ENCODE data around the gene CHMP4A.
"Not testable (repeated sequence)": the region's sequence is repeated elsewhere in the genome, so short reads cannot be mapped to it uniquely, and the experiment has no call there.

The CHMP4A gene

GRCh38 chr14:24224618-24225071 lies 11.4 kb upstream of the CHMP4A start:
- DNase-seq (ENCODE audit: low read depth) = no peak

DNA sequence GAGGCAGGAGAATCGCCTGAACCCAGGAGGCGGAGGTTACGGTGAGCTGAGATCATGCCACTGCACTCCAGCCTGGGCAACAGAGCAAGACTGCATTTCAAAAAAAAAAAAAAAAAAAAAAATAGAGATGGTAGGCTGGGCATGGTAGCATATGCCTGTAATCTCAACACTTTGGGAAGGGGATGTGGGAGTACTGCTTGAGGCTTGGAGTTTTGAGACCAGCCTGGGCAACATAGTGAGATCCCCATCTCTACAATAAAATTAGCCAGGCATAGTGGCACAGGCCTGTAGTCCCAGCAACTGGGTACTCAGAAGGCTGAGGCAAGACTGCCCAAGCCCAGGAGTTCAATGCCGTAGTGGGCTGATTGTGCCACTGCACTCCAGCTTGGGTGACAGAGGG lies 9.7 kb upstream of the CHMP4A start:
- DNase-seq (ENCODE audit: low read depth) = not testable (repeated sequence)

DNA sequence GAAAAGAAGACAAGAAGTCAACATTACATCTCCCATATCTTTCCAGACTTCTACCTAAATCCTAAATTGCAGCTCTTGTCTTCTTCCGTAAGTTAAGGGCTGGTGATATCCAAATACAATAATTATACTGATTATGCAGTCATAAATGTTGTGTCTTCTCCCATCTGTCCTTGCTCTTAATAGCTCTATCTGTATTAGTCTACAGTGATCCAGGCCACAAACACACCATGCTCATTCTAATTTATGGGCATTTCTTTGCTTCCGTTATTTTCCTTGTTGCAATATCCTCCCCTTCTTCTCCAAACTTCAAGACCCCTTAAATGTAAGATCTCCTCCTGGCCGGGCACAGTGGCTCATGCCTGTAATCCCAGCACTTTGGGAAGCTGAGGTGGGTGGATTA lies 6.2 kb upstream of the CHMP4A start:
- DNase-seq (ENCODE audit: low read depth) = no peak

- DNase-seq (ENCODE audit: low read depth) = no peak
These were observed 5.8 kb upstream of the CHMP4A start for GRCh38 chr14:24219080-24219479.

- not testable (repeated sequence) for DNase-seq (ENCODE audit: low read depth)
These were observed 3.6 kb upstream of the CHMP4A start for GRCh38 chr14:24216876-24217275.

DNA sequence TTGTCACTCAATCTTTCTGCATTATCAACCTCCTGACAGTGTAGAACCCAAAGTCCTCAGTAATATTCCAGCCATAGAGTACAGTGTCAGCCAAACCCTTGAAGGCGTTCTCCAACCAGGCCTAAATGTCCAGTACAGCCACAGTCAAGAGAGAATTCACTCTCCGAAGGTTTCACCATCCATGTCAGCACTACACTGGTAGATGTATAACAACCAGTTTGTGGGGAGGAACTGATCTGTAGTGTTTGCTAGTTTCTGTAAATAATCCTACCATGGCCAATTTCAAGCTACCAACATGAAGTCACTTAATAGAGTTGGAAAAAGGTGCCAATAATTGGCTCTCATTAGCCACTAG lies 3.0 kb upstream of the CHMP4A start:
- no peak for DNase-seq (ENCODE audit: low read depth)

GRCh38 chr14:24215495-24216344 lies 2.4 kb upstream of the CHMP4A start, which contains the start of gene MDP1:
Gene MDP1, minus strand, starts transcription at chr14:24216066. Its CDS starts 111 bp downstream, at chr14:24215955.
- peak; percentile 84 for DNase-seq (ENCODE audit: low read depth)

DNA sequence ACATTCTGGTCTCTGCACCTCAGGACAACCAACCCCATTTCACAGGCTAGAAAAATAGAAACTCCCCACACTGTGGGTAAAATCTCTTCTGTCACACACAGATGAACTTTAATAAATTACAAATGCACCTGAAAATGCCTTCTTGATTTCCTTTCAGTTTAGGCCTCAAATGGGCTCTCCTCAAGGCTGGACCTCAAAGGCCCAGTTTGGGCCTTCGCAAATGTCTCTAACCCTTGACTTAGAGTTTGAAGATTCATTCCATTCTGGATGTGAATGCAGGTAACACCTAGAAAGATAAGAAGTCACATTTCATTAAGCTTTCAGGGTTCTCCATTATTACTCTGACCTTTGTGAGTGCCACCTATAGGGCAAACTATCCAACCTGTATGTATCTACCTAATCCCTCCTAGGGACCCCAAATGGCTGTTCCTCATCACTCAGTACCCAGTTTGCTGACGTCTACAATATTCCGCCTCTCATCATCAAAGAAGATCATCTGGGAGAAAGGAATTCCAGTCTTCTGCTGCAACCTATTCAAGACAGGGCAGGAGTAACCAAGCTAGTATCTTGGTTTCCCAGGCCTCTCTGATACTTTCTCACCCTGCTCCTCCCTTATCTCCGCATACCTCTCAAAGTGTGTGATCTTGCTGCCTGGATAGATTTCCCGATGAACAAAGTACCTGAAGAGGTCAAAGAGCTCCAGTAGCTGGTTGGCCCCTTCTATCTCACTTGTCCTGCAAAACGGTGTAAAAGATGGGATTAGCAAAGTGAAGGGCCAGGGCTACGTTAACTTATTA lies 776 bp upstream of the CHMP4A start:
- DNase-seq (ENCODE audit: low read depth) = no peak

- DNase-seq (ENCODE audit: low read depth) = no peak
These were observed 2.0 kb downstream of the CHMP4A start for GRCh38 chr14:24211311-24211710.

DNA sequence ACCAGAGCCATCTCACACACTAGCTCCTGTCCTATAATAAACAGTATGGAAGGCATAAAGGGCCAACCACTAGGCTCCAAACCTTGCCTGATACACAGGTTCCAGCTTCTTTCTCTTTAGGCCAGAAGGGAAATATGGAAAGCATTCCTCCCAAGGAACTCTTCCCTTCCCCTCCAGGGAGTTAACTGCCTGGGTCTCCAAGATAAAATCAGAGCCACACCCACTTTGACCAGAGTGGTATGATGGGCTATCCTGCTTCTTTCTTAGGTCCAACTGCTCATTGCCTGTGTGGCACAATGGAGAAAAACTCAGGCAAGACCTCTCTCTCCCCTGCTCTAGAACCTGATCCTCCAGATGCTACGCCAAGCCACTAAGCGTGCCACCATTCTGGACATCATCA lies 5.7 kb downstream of the CHMP4A start:
- no peak for DNase-seq (ENCODE audit: low read depth)

- DNase-seq (ENCODE audit: low read depth) = no peak
These were observed 6.2 kb downstream of the CHMP4A start for GRCh38 chr14:24207104-24207551.

GRCh38 chr14:24206260-24207103 lies 6.8 kb downstream of the CHMP4A start:
- DNase-seq (ENCODE audit: low read depth) = no peak

DNA sequence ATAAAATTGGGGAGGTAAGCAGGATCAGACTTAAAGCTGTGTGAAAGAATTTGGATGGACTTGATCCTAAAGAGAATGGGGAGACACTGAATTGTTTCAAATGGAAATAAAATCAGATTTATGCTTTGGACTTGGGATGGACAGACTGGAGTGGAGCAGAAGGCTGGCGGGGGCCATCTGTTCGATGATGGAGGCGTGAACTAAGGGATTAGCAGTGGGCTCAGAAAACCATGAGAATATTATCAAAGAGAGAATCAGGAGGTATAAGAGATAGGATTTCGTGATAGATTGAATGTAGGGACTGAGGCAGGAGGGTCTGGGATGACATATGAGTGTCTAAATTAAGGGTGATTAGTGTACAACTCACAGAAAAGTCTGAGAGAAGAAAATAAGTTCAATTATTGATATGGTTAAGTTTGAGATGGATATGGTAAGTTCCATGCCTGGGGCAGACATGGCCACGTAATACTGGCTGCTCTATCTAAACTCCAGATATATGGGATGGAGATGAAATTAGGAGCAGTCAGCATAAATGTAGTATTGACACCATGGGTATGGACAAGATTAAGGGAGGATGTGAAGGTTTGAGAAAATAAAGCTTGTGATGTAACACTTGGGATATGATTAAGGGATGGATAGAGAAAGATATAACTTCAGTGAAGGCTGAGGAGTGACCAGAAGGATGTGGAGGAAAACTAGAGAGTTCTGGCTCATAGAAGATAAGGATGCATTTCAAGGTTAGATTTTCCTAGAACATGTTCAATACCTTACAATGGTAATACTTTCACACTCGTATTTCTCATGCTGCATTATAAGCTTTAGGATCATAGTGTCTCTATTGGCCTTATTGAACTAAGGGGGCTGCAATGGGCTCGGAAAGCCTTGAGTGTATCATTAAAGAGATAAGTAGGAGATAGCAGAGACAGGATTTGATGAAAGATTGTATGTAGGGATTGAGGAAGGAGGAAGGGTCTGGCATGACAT lies 8.8 kb downstream of the CHMP4A start:
- DNase-seq (ENCODE audit: low read depth) = no peak

DNA sequence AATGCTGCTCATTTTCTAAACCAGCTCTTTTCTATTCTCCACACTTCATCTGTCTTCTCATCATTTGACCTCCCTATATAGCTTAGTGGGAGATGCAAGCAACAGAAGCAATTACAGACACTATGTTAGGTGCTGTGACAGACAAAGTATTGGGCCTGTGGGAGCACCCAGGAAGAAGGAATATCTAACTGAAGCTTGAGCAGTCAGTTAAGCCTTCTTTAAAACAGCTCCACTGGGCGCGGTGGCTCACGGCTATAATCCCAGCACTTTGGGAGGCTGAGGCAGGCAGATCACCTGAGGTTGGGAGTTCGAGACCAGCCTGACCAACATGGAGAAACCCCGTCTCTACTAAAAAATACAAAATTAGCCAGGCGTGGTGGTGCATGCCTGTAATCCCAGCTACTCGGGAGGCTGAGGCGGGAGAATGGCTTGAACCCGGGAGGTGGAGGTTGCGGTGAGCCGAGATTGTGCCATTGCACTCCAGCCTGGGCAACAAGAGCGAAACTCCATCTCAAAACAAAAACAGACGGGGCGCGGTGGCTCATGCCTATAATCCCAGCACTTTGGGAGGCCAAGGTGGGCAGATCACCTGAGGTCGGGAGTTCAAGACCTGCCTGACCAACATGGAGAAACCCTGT lies 9.9 kb downstream of the CHMP4A start:
- not testable (repeated sequence) for DNase-seq (ENCODE audit: low read depth)

GRCh38 chr14:24202538-24202937 lies 10.8 kb downstream of the CHMP4A start:
- not testable (repeated sequence) for DNase-seq (ENCODE audit: low read depth)

- DNase-seq (ENCODE audit: low read depth) = no peak
These were observed 14.3 kb downstream of the CHMP4A start for GRCh38 chr14:24198814-24199524.

- DNase-seq (ENCODE audit: low read depth) = no peak
These were observed 16.2 kb downstream of the CHMP4A start for GRCh38 chr14:24197056-24197450.

- DNase-seq (ENCODE audit: low read depth) = no peak
These were observed 16.9 kb downstream of the CHMP4A start for GRCh38 chr14:24196071-24197055.
